GM18505 (cell line): ENCODE data around the gene OLA1.

Source experiments
- ATAC-seq: cut with Tn5 transposase; IDR thresholded peaks from one replicate; pipeline ENCODE4 v1.9.1; 2021; ENCODE audit not compliant: unreplicated experiment
- POLR2A ChIP-seq: IDR thresholded peaks from 4 replicates; pipeline ENCODE4 v1.6.1; 2011; ENCODE audit warnings: borderline replicate concordance; ENCODE audit not compliant: insufficient read depth, insufficient read length; ENCODE audit errors: extremely low read depth

OLA1 gene

DNA sequence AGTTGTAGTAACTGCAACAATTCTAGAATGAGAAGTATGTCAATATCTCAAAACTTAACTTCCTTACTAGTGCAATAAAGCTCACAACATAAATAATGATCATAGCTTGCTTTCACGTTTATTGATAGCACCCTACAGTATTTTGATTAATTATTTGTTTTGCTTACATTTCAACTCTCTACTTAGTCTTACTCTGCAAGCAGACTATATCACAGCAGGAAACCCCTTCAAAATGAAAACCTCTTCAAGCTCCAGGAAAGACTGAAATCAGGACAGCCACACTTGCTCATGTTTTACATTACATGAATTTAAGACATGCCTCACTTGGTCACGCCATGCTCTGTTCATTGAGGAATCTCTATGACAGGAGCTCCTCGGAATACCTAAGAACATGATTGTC lies 3.3 kb downstream of the OLA1 start:
- no peak for ATAC-seq
- TF ChIP-seq POLR2A = no peak

DNA sequence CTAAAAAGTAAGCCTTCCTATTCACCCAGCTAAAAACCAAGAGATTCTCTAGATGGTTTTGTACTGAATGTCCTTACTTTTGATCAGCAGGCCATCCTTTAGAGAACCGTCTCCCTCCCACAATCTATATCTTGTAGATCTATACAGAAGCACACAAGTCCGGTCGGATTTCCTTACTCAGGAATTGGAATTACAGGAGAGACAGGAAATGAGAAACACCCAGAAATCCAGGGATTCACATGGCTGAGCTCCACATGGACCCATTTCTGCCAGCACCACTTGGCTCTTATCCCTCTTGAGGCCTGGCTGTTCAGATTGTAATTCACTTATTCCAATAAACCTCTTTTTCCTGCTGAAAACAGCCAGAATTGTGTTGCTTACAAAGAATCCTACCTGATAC lies 4.5 kb downstream of the OLA1 start:
- no peak for TF ChIP-seq POLR2A
- no peak for ATAC-seq

DNA sequence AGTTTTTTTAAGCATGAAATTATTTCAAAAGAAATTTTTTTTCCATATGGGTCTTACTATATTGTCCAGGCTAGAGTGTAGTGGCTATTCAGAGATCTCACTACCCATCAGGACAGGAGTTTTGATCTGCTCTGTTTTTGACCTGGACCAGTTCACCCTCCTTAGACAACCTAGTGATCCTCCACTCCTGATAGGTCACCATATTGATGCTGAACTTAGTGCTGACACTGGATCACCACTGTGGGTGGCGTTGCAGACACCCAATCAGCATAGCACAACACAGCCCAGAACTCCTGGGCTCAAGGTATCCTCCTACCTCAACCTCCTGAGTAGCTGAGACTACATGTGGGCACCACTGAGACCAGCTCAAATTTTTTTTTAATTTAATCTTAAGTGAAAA lies 8.2 kb downstream of the OLA1 start:
- no peak for TF ChIP-seq POLR2A
- ATAC-seq = no peak

DNA sequence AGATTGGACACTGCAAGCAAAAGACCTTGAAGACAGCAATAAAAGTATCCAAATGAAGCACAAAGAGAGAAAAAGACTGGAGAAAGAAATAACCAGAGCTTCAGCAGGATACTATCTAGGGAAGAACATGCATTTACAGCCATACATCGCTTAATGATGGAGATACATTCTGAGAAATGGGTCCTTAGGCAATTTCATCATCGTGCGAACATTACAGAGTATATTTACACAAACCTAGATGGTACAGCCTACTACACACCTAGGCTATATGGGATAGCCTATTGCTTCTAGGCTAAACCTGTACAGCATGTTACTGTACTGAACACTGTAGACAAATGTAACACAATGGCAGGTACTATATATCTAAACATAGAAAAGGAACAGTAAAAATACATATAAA lies 11.9 kb downstream of the OLA1 start:
- no peak for TF ChIP-seq POLR2A
- no peak for ATAC-seq

DNA sequence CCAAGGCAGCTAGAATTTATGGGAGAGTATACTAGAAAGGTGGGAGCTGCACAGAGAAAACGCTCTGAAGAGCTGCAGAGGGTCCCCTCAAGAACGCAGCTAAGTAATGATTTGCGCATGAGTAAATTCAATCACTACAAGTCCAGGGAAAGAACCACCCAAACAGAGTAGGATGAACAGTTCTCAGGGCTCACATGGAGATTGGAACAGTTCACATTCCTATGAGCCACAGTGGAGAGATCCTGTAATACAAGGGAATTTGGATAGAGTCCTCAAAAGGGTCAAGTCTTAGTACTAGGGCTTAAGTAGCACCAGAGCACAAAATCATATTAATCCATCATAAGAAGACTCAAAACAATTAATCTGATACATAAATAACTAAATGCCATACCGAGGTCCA lies 12.7 kb downstream of the OLA1 start:
- no peak for ATAC-seq

DNA sequence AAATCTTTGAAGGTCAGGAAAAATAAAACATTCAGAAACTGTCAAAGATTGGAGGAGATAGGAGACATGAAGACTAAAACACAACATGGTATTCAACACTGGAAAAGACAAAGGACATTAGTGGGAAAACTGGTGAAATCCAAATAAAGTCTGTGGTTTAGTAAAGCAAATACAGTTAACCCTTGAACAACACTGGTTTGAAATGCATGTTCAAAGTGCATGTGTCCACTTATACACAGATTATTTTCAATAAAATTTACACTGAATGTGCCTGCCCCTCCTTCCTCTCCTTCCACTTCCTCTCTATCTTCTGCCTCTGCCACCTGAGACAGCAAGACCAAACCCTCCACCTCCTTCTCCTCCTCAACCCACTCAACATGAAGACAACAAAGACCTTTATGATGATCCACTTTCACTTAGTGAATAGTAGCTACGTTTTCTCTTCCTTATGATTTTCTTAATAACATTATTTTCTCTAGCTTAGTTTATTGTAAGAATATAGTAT lies 14.5 kb downstream of the OLA1 start:
- TF ChIP-seq POLR2A = no peak
- no peak for ATAC-seq

More for the DNA sequence above, 12.7 kb downstream of the OLA1 start:
- TF ChIP-seq POLR2A = no peak

DNA sequence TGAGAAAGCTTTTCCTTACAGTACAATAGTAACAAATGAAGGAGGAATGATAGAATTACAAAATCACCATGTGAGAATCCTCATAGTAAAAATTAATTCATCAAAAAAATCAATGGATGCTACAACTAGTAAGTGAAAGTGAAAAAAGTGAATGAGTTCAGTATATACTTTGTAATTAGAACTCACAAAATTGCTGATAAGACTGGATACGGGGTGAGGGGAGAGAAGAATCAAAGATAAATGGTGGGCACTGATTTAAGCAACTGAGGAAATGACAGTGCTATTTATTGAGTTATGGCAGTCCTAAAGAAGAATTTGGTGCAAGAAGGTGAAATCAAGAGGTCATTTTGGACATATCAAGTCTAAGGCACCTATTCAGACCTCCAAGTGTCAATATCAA lies 20.6 kb downstream of the OLA1 start:
- ATAC-seq = no peak
- no peak for TF ChIP-seq POLR2A

DNA sequence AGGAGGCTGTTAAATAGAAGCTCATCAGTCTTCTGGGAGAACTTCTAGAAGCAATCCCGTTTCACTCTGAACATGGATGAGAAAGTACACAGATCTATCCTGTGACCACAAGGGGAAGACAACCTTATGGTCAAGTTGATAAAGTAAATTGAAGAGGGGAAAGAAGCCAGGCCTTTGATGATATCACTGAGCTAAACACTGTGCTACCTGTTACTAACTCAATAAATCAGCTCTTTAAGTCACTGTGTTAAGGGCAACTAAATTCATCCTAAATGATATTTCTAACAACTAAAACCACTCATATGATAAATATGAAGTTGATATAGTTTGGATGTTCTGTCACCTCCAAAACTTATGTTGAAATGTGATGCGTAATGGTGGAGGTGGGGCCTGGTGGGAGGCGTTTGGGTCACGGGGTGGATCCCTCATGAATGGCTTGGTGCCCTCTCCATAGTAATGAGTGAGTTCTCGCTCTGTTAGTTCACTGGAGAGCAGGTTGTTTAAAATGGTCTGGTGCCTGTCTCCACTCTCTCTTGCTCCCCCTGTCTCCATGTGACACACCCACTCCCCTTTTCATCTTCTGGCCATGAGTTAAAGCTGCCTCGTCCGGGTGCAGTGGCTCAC lies 23.6 kb downstream of the OLA1 start:
- ATAC-seq = no peak
- TF ChIP-seq POLR2A = no peak

DNA sequence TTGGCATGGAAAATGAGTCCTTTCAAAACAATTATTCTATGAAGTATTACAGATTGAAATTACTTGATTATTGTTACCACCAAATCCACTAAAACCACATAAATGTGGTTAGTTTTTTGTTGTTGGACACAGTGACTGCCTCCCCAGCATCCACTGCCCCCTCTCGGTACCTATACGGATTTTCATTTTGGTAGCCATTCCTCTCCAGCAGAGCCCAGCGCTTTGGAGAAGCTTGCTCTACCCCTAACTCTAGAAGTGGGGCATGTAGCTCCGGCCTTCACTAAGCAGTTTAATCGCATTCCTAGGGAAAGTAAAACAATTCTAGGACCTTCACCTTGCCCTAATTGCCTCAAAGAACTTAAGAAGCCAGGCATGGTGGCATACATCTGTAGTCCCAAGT lies 24.2 kb downstream of the OLA1 start:
- no peak for TF ChIP-seq POLR2A

DNA sequence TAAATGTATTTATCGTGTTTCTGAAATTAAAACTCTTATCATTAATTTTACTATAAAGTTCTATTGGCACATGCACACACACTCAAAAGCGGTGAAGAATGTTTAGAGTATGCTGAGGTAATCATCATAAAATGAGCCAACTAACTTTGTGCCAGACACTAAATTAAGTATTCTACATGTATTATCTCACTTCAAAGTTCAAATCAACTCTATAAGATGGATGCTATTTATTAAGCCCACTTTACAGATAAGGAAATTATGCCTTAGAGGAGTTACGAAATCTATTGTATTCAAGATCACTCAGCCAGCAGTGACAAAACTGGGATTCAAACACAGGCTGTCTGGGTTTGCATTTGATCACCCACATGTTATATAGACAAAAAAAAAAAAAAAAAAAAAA lies 24.9 kb downstream of the OLA1 start:
- no peak for TF ChIP-seq POLR2A
- ATAC-seq = no peak

More for the DNA sequence above, 24.2 kb downstream of the OLA1 start:
- ATAC-seq = no peak

DNA sequence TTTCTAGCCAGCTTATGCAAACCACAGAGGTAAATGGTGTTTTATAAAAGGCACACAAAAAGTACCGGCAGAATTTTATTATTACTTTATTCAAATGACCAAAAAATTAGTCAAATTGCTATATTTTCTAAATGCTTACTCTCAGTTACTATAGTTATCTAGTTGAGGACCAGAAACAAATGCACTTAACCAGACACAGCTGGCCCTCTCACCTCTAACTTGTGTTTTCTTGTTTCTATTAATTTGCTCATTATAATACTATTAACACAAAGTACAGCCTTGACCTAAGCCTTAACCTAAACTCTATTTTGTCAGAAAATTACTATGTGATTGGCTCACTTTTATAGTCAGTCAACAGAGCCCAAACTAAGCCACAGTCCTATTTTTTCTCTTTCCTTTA lies 26.2 kb downstream of the OLA1 start:
- no peak for ATAC-seq
- TF ChIP-seq POLR2A = no peak

DNA sequence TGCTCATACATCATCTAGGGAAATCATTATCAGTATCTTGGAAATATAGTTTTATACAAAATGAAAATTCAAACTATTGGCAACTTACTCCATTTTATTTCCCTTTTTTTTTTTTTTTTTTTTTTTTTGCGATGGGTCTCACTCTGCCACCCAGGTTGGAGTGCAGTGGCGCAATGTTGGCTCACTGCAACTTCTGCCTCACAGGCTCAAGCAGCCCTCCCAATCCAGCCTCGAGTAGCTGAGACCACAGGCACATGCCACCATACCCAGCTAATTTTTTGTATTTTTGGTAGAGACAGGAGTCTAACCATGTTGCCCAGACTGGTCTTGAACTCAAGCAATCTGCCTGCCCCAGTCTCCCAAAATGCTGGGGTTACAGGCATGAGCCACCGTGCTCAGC lies 29.0 kb downstream of the OLA1 start:
- ATAC-seq = no peak

DNA sequence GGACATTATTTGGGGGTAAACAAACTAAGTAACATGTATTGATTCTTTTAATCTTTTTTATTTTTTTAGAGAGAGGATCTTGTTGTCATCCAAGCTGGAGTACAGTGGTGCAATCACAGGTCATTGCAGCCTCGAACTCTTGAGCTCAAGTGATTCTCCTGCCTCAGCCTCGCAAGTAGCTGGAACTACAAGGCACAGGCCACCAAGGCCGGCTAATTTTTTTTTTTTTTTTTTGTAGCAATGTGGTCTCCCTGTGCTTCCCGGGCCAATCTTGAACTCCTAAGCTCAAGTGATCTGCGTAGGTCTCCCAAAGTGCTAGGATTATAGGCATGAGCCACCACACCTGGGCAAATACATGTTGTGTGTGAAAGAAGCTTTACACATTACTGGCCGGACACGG lies 29.6 kb downstream of the OLA1 start:
- no peak for ATAC-seq
- no peak for TF ChIP-seq POLR2A

More for the DNA sequence above, 29.0 kb downstream of the OLA1 start:
- TF ChIP-seq POLR2A = no peak

DNA sequence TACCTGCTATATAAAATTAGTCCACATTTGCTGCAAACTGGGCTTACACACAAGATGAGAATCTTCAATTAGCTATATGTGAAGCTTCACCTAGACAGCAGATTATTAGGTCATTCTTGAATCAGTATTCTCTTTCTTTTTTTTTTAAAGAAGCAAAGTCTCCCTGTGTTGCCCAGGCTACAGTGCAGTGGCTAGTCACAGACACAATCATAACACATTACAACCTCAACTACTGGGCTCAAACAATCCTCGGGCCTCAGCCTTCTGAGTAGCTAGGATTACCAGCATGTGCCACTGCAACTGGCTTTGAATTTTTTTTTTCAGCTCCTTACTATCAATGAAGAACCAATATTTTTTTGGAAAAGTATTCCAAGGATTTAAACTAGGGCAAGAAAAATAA lies 30.5 kb downstream of the OLA1 start:
- TF ChIP-seq POLR2A = no peak
- ATAC-seq = no peak

DNA sequence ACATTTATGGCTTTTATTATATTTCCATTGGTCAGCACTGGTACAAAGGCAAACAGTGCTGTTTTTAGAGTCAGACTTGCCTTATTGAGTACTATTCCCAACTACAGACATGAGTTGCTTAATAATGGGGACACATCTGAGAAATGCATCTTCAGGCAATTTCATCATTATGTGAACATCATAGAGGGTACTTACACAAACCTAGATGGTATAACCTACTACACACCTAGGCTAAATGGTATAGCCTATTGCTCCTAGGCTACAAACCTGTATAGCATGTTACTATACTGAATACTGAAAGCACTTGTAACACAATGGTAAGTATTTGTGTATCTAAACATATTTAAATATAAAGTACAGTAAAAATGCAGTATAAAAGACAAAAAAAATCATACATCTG lies 36.4 kb downstream of the OLA1 start:
- no peak for ATAC-seq
- no peak for TF ChIP-seq POLR2A

DNA sequence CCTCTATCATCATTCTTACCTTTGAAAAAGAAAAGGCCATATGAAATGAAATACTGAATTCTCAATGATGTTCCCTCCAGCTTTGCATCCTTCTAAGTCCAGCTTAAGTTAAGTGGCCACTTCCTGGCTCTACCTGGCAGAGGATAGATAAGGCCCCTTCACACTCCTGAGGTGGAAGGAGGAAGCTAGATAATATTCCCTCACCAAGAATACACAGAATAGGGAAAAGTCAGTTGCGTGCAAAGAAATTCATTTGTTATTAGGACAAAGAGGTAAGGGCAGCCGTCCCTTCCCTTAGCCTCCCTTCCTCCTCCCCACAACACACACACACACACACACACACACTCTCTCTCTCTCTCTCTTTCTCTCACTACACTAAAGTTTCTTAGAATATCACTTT lies 37.5 kb downstream of the OLA1 start:
- no peak for ATAC-seq
- no peak for TF ChIP-seq POLR2A

DNA sequence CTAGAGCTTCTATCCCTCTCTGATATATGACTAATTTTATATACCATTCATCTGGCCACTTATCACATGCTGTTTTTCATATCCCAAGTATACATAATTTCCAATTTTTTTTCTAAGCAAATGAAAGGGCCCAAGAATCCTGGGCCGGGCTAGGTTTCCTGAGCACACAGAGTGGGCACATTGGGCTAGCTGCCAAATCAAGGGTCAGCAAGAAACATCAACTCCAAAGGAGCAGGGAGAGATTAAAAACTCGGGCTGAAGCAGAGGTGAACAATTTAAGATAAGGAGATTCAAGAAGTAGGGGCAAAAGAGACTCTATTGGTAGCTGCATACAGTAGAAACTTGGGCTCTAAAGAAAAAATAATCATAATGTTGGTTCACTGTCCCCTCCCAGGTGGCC lies 39.0 kb downstream of the OLA1 start:
- no peak for ATAC-seq
- no peak for TF ChIP-seq POLR2A
